HG03159 (cell line): ENCODE measurements around the gene RNF214.
"Not testable (repeated sequence)": the region's sequence is repeated elsewhere in the genome, so short reads cannot be mapped to it uniquely, and the experiment has no call there.

Source experiments
- ATAC-seq: cut with Tn5 transposase; IDR thresholded peaks from one replicate; pipeline ENCODE4 v1.9.1; 2021; ENCODE audit warnings: mild to moderate bottlenecking, moderate library complexity; ENCODE audit not compliant: unreplicated experiment

The RNF214 gene

GRCh38 chr11:117197516-117198456 is 34.7 kb upstream of the RNF214 start:
- no peak for ATAC-seq

DNA sequence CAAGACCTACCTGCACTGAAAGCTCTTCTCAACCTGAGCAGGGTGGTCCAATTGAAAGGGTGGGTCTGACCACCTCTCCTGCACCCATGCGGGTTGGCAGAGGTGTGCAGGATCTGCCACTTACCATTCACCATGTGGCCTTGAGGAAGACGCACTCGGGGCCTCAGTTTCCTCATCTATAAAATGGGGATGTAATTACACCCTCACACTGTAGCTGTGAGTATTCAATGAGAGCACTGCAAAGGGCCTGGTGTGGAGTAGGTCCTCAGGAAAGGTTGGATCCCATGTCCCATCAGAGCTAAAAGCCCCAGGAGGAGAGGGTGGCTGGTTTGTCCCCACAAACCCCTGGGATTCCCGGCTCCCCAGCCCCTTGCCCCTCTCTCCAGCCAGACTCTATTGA is 33.9 kb upstream of the RNF214 start:
- ATAC-seq, result no peak

GRCh38 chr11:117199053-117199915 is 33.2 kb upstream of the RNF214 start, which contains the start of gene TAGLN:
Gene TAGLN, plus strand, starts transcription at chr11:117199370. Its CDS starts 3,644 bp downstream, at chr11:117203014.
- no peak for ATAC-seq

DNA sequence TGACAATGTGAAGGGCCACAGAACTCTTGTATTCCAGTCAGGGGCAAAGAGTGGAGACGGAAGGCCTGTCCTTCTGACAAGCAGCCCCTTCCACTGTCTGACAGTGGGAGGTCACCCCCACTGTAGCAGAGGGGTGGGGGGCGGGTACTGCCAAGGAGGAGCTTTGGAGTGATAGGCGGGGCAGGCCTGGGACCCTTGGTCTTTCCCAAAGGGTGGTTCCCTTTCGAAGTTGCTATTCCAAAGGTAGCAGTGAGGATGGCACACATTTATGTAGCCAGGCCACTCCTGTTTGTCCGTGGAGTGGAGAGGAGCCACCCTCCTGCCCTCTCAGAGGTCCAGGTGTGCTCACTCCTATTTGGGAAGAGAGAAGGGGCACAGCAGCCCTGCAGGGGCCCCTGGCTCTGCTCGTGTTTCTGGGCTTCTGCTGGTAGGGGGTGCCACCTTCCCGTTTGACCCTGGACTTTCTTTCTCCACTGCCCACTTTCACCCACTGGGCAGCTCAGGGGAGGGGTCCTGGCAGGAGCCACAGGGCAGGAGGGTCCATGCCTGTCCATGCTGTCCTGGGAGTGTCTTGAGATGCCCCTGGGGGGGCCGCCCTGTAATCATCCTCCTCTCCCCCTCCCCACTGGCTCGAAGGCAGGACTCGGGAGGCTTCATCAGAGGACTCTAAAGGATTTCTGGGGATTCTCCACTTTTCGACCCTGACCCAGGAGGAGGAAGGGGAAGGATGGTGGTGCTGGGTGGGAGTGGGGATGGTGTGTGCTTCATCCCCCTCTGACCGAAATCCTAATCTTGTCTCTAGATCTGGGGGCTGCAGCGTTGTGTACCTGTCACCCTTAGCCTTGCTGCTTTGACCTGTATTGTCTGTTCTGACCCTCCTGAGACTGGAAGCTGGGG is 32.3 kb upstream of the RNF214 start:
- ATAC-seq, result no peak

- no peak for ATAC-seq
These were observed 31.4 kb upstream of the RNF214 start for GRCh38 chr11:117200813-117201657.

DNA sequence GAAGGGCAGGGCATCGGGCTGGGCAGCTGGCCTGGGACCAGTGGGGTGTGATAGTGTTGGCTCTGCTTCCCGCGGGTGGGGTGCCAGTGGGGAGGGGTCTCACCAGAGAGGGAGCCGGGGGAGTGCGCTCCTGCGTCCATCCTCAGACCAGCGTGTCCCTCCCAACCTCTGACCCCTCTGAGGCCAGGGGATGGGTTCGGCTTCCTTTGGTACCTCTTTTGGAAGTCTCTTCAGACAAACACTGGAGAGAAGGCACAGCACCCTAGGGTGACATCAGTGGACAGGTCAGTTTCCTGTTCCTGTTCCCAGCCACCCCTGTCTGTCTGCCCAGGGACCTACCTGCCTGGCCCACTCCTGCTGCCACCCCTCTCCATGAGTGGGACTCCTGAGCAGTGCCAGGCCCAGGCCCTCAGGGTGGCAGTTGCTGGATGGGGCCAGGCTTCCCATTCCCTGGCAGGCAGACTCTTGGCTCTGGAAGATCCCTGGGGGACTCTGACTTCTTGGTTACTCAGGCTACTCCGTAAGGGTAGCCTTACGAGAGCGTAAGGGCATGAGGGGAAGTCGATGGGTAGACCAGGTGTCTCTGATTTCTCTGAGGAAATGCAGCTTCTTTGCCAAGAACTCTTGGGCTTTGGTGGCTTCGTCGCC is 30.7 kb upstream of the RNF214 start:
- ATAC-seq, result no peak

- no peak for ATAC-seq
These were observed 29.9 kb upstream of the RNF214 start for GRCh38 chr11:117202386-117203068.

GRCh38 chr11:117203069-117203407 is 29.4 kb upstream of the RNF214 start:
- no peak for ATAC-seq

- no peak for ATAC-seq
These were observed 28.0 kb upstream of the RNF214 start for GRCh38 chr11:117204283-117205080.

DNA sequence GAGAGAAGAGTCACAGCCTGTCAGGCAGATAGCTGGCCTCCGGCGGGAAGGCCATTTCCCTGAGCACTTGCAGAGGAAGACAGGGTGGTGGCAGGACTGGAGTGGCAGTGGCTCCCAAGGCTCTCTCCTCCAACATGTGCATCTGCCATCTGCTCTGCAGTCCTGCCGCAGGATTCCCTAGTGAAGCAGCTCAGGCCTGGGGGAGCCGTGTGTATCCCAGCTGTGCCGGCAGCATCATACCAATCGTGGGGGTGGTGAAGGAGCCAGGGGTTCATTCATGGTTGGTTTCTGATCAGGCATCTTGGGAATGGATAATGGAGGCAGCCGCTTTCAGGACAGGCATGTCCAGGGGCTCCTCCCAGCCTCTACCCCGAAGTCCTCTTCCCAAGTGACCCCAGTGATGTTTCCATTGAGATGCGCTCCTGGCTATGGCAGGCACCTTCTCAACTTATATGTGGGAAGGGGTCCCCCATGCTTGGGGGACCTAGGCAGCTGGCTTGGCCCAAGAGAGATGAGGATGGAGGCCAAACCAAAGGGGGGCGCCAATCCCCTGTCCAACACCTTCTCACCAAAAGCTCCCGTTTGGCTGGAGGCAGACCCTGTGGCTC is 27.2 kb upstream of the RNF214 start:
- ATAC-seq, result no peak

GRCh38 chr11:117206111-117206510 is 26.4 kb upstream of the RNF214 start:
- not testable (repeated sequence) for ATAC-seq

- ATAC-seq, result not testable (repeated sequence)
These were observed 25.6 kb upstream of the RNF214 start for GRCh38 chr11:117206859-117207258.

- ATAC-seq, result not testable (repeated sequence)
These were observed 25.0 kb upstream of the RNF214 start for GRCh38 chr11:117207481-117207880.

- ATAC-seq, result not testable (repeated sequence)
These were observed 23.8 kb upstream of the RNF214 start for GRCh38 chr11:117208710-117209109.

GRCh38 chr11:117209351-117210125 is 22.9 kb upstream of the RNF214 start:
- ATAC-seq, result not testable (repeated sequence)

DNA sequence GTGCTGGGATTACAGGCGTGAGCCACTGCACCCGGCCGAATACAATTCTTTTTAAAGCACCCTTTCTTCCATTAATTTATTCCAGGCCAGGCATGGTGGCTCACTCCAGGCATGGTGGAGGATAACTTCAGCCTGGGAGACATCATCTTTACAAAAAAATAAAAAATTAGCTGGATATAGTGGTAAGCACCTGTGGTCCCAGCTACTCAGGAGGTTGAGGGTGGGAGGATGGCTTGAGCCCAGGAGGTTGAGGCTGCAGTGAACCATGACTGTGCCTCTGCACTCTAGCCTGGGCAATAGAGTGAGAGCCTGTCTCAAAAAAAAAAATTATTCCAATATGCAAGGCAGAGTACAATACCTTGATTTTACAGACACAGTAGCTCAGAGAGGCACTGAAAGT is 21.9 kb upstream of the RNF214 start:
- no peak for ATAC-seq
